ENCODE results near the gene ADAMTSL3. TPM values are rescaled to one million over a fixed set of nuclear protein-coding genes. Genes with fewer than 3 reads are reported as not detected.

ADAMTSL3 gene
- total and polyA plus RNA-seq, 4 donors = 3.5 to 19.0 (median 8.0) TPM

DNA sequence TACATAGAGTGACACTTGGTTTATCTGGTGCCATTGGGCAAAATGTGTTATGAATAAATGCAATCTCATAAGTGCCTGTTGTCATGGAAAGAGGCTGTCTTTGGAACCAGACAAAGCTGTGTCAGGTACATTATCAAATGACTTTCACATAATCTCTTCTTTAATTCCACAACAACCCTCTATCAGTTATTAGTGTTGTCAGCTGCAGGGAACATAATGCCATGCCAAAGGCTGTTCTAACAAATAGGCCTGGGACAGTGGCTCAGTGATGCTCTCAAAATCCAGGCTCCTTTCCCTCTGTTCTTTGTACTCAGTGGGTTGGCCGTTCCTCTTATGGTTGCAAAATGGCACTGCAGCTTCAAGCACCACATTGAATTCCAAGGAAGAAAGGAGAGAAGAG lies 91.8 kb downstream of the ADAMTSL3 start:
- Histone ChIP-seq H3K9me3 (ENCODE audit: control insufficient read depth in 4 of 4, low read length in 3 of 4) (no peaks in the 10 kb centered on the region), H3K9ac (ENCODE audit: low read depth in 1 of 2, low read length in 2 of 2) (no peak overlapping the region), H3K27ac (ENCODE audit: low read depth in 1 of 2, low read length in 2 of 2) (no peak overlapping the region), H3K27me3 (ENCODE audit: control insufficient read depth in 4 of 4, insufficient read depth in 4 of 4, low read length in 3 of 4) (no peaks in the 10 kb centered on the region), H3K4me3 (ENCODE audit: low read depth in 1 of 3, low read length in 3 of 3) (no peak overlapping the region), H3K36me3 (ENCODE audit: control insufficient read depth in 4 of 4, insufficient read depth in 3 of 4, low read depth in 1 of 4, low read length in 3 of 4) (no peaks in the 10 kb centered on the region), H3K4me1 (ENCODE audit: control insufficient read depth in 4 of 4, insufficient read depth in 4 of 4, low read length in 3 of 4) (peaks cover 0 to 8% (median 3%) of the 10 kb centered on the region in 4 donors)
- TF ChIP-seq TAF1 (conservative IDR thresholded peaks at IDR 0.05) = no peak
- TF ChIP-seq RAD21 (IDR thresholded peaks at IDR 0.05) = no peak
- TF ChIP-seq FOXA2 (IDR thresholded peaks at IDR 0.05) = no peak
- TF ChIP-seq, protein P1, sequence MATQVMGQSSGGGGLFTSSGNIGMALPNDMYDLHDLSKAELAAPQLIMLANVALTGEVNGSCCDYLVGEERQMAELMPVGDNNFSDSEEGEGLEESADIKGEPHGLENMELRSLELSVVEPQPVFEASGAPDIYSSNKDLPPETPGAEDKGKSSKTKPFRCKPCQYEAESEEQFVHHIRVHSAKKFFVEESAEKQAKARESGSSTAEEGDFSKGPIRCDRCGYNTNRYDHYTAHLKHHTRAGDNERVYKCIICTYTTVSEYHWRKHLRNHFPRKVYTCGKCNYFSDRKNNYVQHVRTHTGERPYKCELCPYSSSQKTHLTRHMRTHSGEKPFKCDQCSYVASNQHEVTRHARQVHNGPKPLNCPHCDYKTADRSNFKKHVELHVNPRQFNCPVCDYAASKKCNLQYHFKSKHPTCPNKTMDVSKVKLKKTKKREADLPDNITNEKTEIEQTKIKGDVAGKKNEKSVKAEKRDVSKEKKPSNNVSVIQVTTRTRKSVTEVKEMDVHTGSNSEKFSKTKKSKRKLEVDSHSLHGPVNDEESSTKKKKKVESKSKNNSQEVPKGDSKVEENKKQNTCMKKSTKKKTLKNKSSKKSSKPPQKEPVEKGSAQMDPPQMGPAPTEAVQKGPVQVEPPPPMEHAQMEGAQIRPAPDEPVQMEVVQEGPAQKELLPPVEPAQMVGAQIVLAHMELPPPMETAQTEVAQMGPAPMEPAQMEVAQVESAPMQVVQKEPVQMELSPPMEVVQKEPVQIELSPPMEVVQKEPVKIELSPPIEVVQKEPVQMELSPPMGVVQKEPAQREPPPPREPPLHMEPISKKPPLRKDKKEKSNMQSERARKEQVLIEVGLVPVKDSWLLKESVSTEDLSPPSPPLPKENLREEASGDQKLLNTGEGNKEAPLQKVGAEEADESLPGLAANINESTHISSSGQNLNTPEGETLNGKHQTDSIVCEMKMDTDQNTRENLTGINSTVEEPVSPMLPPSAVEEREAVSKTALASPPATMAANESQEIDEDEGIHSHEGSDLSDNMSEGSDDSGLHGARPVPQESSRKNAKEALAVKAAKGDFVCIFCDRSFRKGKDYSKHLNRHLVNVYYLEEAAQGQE (IDR thresholded peaks at IDR 0.05) = no peak
- TF ChIP-seq HNF4G (IDR thresholded peaks at IDR 0.05) = no peak
- no peak for TF ChIP-seq JUND (IDR thresholded peaks at IDR 0.05)
- TF ChIP-seq, protein P2, sequence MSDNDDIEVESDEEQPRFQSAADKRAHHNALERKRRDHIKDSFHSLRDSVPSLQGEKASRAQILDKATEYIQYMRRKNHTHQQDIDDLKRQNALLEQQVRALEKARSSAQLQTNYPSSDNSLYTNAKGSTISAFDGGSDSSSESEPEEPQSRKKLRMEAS (IDR thresholded peaks at IDR 0.05) = no peak
- TF ChIP-seq RXRA (IDR thresholded peaks at IDR 0.05) = no peak
- TF ChIP-seq, protein P3, sequence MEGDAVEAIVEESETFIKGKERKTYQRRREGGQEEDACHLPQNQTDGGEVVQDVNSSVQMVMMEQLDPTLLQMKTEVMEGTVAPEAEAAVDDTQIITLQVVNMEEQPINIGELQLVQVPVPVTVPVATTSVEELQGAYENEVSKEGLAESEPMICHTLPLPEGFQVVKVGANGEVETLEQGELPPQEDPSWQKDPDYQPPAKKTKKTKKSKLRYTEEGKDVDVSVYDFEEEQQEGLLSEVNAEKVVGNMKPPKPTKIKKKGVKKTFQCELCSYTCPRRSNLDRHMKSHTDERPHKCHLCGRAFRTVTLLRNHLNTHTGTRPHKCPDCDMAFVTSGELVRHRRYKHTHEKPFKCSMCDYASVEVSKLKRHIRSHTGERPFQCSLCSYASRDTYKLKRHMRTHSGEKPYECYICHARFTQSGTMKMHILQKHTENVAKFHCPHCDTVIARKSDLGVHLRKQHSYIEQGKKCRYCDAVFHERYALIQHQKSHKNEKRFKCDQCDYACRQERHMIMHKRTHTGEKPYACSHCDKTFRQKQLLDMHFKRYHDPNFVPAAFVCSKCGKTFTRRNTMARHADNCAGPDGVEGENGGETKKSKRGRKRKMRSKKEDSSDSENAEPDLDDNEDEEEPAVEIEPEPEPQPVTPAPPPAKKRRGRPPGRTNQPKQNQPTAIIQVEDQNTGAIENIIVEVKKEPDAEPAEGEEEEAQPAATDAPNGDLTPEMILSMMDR (IDR thresholded peaks at IDR 0.05; ENCODE audit: low read depth, low read length, missing input control) = no peak
- no peak for TF ChIP-seq HNF4A (conservative IDR thresholded peaks at IDR 0.05)
- no peak for TF ChIP-seq GABPA (IDR thresholded peaks at IDR 0.05 in 1 of 2, conservative IDR thresholded peaks at IDR 0.05 in 1 of 2)
- no peak for TF ChIP-seq EGR1 (IDR thresholded peaks at IDR 0.05; ENCODE audit: low read depth in 2 of 2)
- no peak for TF ChIP-seq YY1 (IDR thresholded peaks at IDR 0.05)
- TF ChIP-seq, protein P4, sequence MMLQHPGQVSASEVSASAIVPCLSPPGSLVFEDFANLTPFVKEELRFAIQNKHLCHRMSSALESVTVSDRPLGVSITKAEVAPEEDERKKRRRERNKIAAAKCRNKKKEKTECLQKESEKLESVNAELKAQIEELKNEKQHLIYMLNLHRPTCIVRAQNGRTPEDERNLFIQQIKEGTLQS (IDR thresholded peaks at IDR 0.05) = no peak
- no peak for TF ChIP-seq SP1 (IDR thresholded peaks at IDR 0.05)
- no peak for TF ChIP-seq FOXA1 (IDR thresholded peaks at IDR 0.05)
- no peak for TF ChIP-seq NR2F2 (IDR thresholded peaks at IDR 0.05)
- WGBS = 93% methylated on average over 1 of the region's 1 CpG
- DNase-seq (ENCODE audit: low spot score) = no peak

DNA sequence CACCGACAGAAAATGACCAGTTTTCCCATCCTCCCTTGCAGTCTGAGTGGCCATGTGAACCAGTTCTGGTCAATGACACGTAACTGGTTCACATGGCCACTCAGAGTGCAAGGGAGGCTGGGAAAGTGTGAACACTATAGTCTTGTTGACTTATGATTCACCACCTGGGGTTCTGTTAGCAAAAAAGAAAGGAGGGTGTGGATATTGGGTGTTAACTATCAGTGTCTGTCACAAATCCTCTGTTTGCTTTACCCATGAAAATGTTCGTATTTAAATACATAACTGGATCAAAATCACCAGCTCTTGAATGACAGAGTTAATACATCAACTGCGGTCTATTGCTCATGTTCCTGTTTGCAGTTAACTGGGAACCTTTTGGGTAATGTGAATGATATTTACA lies 92.3 kb downstream of the ADAMTSL3 start:
- H3K27ac ChIP-seq (ENCODE audit: low read depth in 1 of 2, low read length in 2 of 2) = no peak overlapping the region
- no peak for DNase-seq (ENCODE audit: low spot score)
- H3K27me3 ChIP-seq (ENCODE audit: control insufficient read depth in 4 of 4, insufficient read depth in 4 of 4, low read length in 3 of 4) = no peaks in the 10 kb centered on the region
- H3K4me3 ChIP-seq (ENCODE audit: low read depth in 1 of 3, low read length in 3 of 3) = no peak overlapping the region
- H3K9me3 ChIP-seq (ENCODE audit: control insufficient read depth in 4 of 4, low read length in 3 of 4) = no peaks in the 10 kb centered on the region
- no peaks in the 10 kb centered on the region for H3K36me3 ChIP-seq (ENCODE audit: control insufficient read depth in 4 of 4, insufficient read depth in 3 of 4, low read depth in 1 of 4, low read length in 3 of 4)
- 90% methylated on average over 4 of the region's 4 CpGs for WGBS
- H3K4me1 ChIP-seq (ENCODE audit: control insufficient read depth in 4 of 4, insufficient read depth in 4 of 4, low read length in 3 of 4) = peaks cover 0 to 8% (median 3%) of the 10 kb centered on the region in 4 donors
- H3K9ac ChIP-seq (ENCODE audit: low read depth in 1 of 2, low read length in 2 of 2) = no peak overlapping the region
- TF ChIP-seq FOXA1 (IDR thresholded peaks at IDR 0.05) (no peak), RXRA (IDR thresholded peaks at IDR 0.05) (no peak), FOXA2 (IDR thresholded peaks at IDR 0.05) (no peak), TAF1 (conservative IDR thresholded peaks at IDR 0.05) (no peak), EGR1 (IDR thresholded peaks at IDR 0.05; ENCODE audit: low read depth in 2 of 2) (no peak), RAD21 (IDR thresholded peaks at IDR 0.05) (no peak), HNF4G (IDR thresholded peaks at IDR 0.05) (no peak), HNF4A (conservative IDR thresholded peaks at IDR 0.05) (no peak), JUND (IDR thresholded peaks at IDR 0.05) (no peak), SP1 (IDR thresholded peaks at IDR 0.05) (no peak), YY1 (IDR thresholded peaks at IDR 0.05) (no peak)
- TF ChIP-seq, protein P2 (IDR thresholded peaks at IDR 0.05) = no peak
- TF ChIP-seq, protein P4 (IDR thresholded peaks at IDR 0.05) = no peak
- TF ChIP-seq, protein P1 (IDR thresholded peaks at IDR 0.05) = no peak
- TF ChIP-seq, protein P5, sequence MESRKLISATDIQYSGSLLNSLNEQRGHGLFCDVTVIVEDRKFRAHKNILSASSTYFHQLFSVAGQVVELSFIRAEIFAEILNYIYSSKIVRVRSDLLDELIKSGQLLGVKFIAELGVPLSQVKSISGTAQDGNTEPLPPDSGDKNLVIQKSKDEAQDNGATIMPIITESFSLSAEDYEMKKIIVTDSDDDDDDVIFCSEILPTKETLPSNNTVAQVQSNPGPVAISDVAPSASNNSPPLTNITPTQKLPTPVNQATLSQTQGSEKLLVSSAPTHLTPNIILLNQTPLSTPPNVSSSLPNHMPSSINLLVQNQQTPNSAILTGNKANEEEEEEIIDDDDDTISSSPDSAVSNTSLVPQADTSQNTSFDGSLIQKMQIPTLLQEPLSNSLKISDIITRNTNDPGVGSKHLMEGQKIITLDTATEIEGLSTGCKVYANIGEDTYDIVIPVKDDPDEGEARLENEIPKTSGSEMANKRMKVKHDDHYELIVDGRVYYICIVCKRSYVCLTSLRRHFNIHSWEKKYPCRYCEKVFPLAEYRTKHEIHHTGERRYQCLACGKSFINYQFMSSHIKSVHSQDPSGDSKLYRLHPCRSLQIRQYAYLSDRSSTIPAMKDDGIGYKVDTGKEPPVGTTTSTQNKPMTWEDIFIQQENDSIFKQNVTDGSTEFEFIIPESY (IDR thresholded peaks at IDR 0.05) = no peak
